Liver (tissue), 3 donors: ENCODE measurements around the gene CFAP410.

Experiments used
- EGR1 ChIP-seq, 2 donors: IDR thresholded peaks; 2 replicates each; pipeline ENCODE4 v1.6.1; 2016 to 2018; ENCODE audit warnings: antibody characterized with exemption in 2 of 2, low read depth in 2 of 2
- GABPA ChIP-seq, 2 donors: IDR thresholded peaks in 1 of 2; conservative IDR thresholded peaks in 1 of 2; 2 replicates each; pipeline ENCODE4 v1.6.1; 2016; ENCODE audit warnings: antibody characterized with exemption in 2 of 2, mild to moderate bottlenecking in 1 of 2, moderate library complexity in 1 of 2
- TAF1 ChIP-seq: conservative IDR thresholded peaks from 2 replicates; pipeline ENCODE4 v1.6.1; 2016; ENCODE audit warnings: antibody characterized with exemption, mild to moderate bottlenecking
- TF ChIP-seq, protein P1 (sequence below): fragments of 150-350 bp; IDR thresholded peaks from 2 replicates; pipeline ENCODE4 v1.5.1; 2017; ENCODE audit warnings: improper control_type of control experiment, low read depth, low read length; ENCODE audit not compliant: missing input control
- donor health status: healthy.
- donor health status: healthy.

DNA sequence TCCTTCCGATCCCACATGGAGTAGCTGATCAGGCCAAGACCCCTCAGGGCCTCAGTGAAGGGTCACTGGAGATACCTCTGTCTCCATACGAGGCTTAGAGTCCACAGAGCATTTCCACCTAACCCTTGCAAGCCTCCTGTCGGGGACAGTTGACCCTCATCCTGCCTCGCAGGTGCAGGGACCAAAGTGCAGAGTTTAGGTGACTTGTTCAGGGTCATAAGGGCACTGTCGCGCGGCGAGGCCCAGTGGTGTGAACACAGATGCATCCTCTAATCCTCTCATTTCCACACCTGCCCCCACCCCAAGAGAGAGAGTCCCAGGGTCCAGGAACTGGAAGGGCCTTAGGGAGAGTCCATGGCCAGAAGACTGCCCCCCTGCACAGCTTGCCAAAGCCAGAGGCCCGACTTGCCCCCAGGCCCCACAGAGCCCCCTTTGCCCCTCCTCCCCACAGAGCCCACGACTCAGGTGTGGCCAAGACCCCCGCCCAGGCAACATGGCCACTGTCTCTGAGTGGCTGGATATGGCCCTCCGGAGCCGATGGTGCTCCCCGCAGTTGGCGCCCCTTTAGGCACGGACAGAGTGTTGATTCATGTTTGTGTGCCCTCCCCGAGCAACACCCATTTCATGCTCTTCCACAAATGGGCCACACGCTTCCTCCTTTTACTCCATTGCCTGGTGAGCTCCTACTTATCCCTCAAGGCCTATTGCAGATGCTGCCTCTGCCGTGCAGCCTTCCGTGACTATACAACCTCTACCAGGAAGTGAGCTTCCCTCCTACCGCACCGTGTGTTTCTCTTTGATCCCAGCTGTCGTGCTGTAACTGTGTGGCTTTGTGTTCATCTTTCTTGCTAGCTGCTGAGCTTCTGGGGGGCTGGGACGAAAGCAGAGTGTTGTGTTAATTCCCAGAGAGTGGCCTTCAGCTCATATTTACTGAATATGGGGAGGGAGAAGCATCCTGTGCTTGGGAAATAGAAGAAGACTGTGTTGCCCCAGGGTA lies 15.9 kb upstream of the CFAP410 start:
- TF ChIP-seq TAF1: no peak
- no peak for TF ChIP-seq GABPA (IDR thresholded peaks at IDR 0.05 in 1 of 2, conservative IDR thresholded peaks at IDR 0.05 in 1 of 2)
- TF ChIP-seq, protein P1, sequence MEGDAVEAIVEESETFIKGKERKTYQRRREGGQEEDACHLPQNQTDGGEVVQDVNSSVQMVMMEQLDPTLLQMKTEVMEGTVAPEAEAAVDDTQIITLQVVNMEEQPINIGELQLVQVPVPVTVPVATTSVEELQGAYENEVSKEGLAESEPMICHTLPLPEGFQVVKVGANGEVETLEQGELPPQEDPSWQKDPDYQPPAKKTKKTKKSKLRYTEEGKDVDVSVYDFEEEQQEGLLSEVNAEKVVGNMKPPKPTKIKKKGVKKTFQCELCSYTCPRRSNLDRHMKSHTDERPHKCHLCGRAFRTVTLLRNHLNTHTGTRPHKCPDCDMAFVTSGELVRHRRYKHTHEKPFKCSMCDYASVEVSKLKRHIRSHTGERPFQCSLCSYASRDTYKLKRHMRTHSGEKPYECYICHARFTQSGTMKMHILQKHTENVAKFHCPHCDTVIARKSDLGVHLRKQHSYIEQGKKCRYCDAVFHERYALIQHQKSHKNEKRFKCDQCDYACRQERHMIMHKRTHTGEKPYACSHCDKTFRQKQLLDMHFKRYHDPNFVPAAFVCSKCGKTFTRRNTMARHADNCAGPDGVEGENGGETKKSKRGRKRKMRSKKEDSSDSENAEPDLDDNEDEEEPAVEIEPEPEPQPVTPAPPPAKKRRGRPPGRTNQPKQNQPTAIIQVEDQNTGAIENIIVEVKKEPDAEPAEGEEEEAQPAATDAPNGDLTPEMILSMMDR: no peak
- no peak for TF ChIP-seq EGR1 (IDR thresholded peaks at IDR 0.05; ENCODE audit: low read depth in 2 of 2)
